T-cell (primary cell): Measurements from ENCODE around the gene MICU2. TPM values are rescaled to one million over a fixed set of nuclear protein-coding genes. Genes with fewer than 3 reads are reported as not detected.

Experiments
- ATAC-seq, 4 experiments: fragments of 200-7000 bp in 3 of 4; fragments of 150-1000 bp in 1 of 4; cut with Tn5 transposase; replicated peaks in 1 of 4; 1 replicate in 3 of 4; 2 replicates in 1 of 4; pipeline ENCODE4 v1.10.0; 2021; ENCODE audit warnings: moderate library complexity in 3 of 4, mild to moderate bottlenecking in 2 of 4, moderate number of reproducible peaks in 1 of 4
- CTCF ChIA-PET, 2 donors: fragments of 300-600 bp; sonication (Branson Sonifier 250); formaldehyde crosslinking; loops; one replicate each; lab custom pipeline; 2022; ENCODE audit warnings: antibody characterized with exemption in 2 of 2; lab: Charles Lee
- POLR2A ChIA-PET, 2 donors: fragments of 300-600 bp; sonication (Branson Sonifier 250); formaldehyde crosslinking; loops; one replicate each; lab custom pipeline; 2022; ENCODE audit warnings: antibody characterized with exemption in 2 of 2; lab: Charles Lee
- DNase-seq, 35 experiments: peaks; one replicate each; pipeline versions ENCODE4 v3.0.0 to v3.0.0-alpha.2; 2013 to 2023
- H3K27ac ChIP-seq: one replicate; pipeline ENCODE4 v1.5.1; 2013; ENCODE audit warnings: low read length
- H3K27me3 ChIP-seq, 2 experiments: replicated peaks in 1 of 2; 1 replicate in 1 of 2; 2 replicates in 1 of 2; pipeline versions ENCODE4 v1.6.1 to v1.7.0; 2013; ENCODE audit warnings: low read length in 1 of 2, mixed read lengths in 1 of 2; ENCODE audit not compliant: control insufficient read depth in 2 of 2, insufficient read depth in 2 of 2; ENCODE audit errors: extremely low read depth in 1 of 2
- H3K36me3 ChIP-seq, 2 donors: 1 replicate in 1 of 2; 2 replicates in 1 of 2; pipeline versions ENCODE4 v1.6.1 to v1.7.0; 2013; ENCODE audit warnings: low read length in 1 of 2; ENCODE audit not compliant: control insufficient read depth in 2 of 2, insufficient read depth in 1 of 2; ENCODE audit errors: extremely low read depth in 1 of 2
- H3K4me1 ChIP-seq, 2 experiments: 1 replicate in 1 of 2; 2 replicates in 1 of 2; pipeline versions ENCODE4 v1.6.1 to v1.7.0; 2013; ENCODE audit warnings: low read length in 2 of 2, mixed read lengths in 1 of 2; ENCODE audit not compliant: insufficient read depth in 2 of 2, control insufficient read depth in 1 of 2; ENCODE audit errors: extremely low read depth in 1 of 2
- H3K4me3 ChIP-seq, 2 donors: 1 replicate in 1 of 2; 2 replicates in 1 of 2; pipeline versions ENCODE4 v1.5.1 to v1.7.0; 2013; ENCODE audit warnings: mild to moderate bottlenecking in 2 of 2, low read length in 1 of 2, moderate library complexity in 1 of 2; ENCODE audit not compliant: control insufficient read depth in 1 of 2; ENCODE audit errors: extremely low read depth in 1 of 2
- H3K9me3 ChIP-seq: 2 replicates; pipeline ENCODE4 v1.7.0; 2013
- H3K27ac Mint-ChIP-seq, 2 donors: one replicate each; pipeline ENCODE4 v1.8.0; 2020 to 2021; ENCODE audit warnings: mild to moderate bottlenecking in 2 of 2, mixed read lengths in 2 of 2
- H3K27me3 Mint-ChIP-seq, 2 donors: one replicate each; pipeline ENCODE4 v1.8.0; 2021 to 2022; ENCODE audit warnings: mixed read lengths in 2 of 2
- H3K36me3 Mint-ChIP-seq: one replicate; pipeline ENCODE4 v1.8.0; 2021; ENCODE audit warnings: mixed read lengths
- H3K4me1 Mint-ChIP-seq, 3 donors: one replicate each; pipeline ENCODE4 v1.8.0; 2020 to 2022; ENCODE audit warnings: mixed read lengths in 3 of 3, mild to moderate bottlenecking in 1 of 3
- H3K4me3 Mint-ChIP-seq, 3 donors: one replicate each; pipeline ENCODE4 v1.8.0; 2020 to 2022; ENCODE audit warnings: mild to moderate bottlenecking in 3 of 3, mixed read lengths in 3 of 3, moderate library complexity in 3 of 3
- H3K9me3 Mint-ChIP-seq, 3 donors: one replicate each; pipeline ENCODE4 v1.8.0; 2020 to 2022; ENCODE audit warnings: mixed read lengths in 3 of 3
- WGBS: methylation state at CpG from one replicate; pipeline ENCODE4 v1.1.5; 2013; ENCODE audit warnings: missing lambda C conversion rate; ENCODE audit not compliant: insufficient coverage; 5-methylcytosine and 5-hydroxymethylcytosine counted together
- total RNA-seq, 35 experiments: library from RNA in 6 of 35; stranded (reverse) in 6 of 35; fragments of 120-200 nt in 1 of 35; gene quantifications; one replicate each; pipeline versions ENCODE4 v1.2.1 to v1.2.4 and lab custom pipeline; 2013 to 2026

MICU2 gene
- total RNA-seq, 5 donors from 2014 or later (not counting 1 experiment from before 2014, with no cell fraction given), result 30.6 to 40.6 (median 38.6) TPM

DNA sequence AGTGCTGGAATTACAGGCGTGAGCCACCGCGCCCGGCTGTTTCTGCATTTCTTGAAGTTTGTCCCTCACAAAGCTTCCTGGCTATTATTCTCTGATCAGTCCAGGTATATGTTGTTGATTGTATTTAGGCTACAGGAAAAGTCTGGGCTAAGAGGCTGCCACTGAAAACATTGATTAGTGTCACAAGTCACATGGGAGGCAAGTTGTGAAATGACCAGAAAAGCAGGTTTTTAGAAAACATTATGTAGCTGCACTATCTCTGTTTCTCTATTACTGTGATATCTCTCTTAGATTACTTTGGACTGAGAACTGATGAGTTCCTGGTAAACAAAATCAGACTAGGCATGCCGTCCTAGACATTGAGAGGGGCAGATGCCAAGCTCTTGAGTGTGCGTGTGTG lies 128.9 kb downstream of the MICU2 start:
- Histone ChIP-seq H3K4me3 (no peak overlapping the region), H3K4me1 (peaks cover 2 to 6% of the 10 kb centered on the region in 2 experiments), H3K27ac (no peak overlapping the region), H3K9me3 (no peaks in the 10 kb centered on the region), H3K27me3 (no peaks in the 10 kb centered on the region), H3K36me3 (no peaks in the 10 kb centered on the region)
- H3K27ac Mint-ChIP-seq, result no peak overlapping the region
- ChIA-PET CTCF (interaction anchor here in 1 of 2 donors (4.1 kb wide), 1 partner anchor 178 kb away, joined by 27 read pairs; no protein-coding TSS in a partner anchor), POLR2A (interaction anchor here (0.6 to 0.8 kb wide), 2 partner anchors 86 to 1098 kb away, joined by 3 read pairs; no protein-coding TSS in a partner anchor)
- ATAC-seq (no peak), DNase-seq (no peak)
- no peaks in the 10 kb centered on the region for H3K36me3 Mint-ChIP-seq
- no peak overlapping the region for H3K4me3 Mint-ChIP-seq
- peaks cover 0 to 12% (median 0%) of the 10 kb centered on the region in 3 donors for H3K9me3 Mint-ChIP-seq
- H3K27me3 Mint-ChIP-seq, result no peaks in the 10 kb centered on the region
- WGBS, result 100% methylated on average over 4 of the region's 6 CpGs
- peaks cover 14 to 16% (median 15%) of the 10 kb centered on the region in 3 donors for H3K4me1 Mint-ChIP-seq

DNA sequence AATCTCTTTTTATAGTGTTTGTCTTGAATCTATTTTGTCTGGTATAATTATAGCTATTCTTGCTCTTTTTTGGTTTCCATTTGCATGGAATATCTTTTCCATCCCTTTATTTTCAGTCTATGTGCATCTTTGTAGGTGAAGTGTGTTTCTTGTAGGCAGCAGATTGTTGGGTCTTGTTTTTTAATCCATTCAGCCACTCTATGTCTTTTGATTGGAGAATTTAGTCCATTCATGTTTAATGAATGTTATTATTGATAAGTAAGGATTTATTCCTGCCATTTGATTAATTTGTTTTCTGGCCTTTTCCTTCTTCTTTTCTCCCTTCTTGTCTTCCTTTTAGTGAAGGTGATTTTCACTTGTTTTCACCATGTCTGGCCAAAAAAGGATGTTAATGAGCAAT lies 133.2 kb downstream of the MICU2 start:
- DNase-seq, result no peak
- no peak overlapping the region for H3K27ac Mint-ChIP-seq
- no peaks in the 10 kb centered on the region for H3K27me3 Mint-ChIP-seq
- ATAC-seq, result no peak
- Histone ChIP-seq H3K4me1 (no peaks in the 10 kb centered on the region), H3K36me3 (no peaks in the 10 kb centered on the region), H3K9me3 (no peaks in the 10 kb centered on the region), H3K27ac (no peak overlapping the region), H3K4me3 (no peak overlapping the region), H3K27me3 (no peaks in the 10 kb centered on the region)
- no peaks in the 10 kb centered on the region for H3K36me3 Mint-ChIP-seq
- H3K9me3 Mint-ChIP-seq, result peaks cover 0 to 12% (median 0%) of the 10 kb centered on the region in 3 donors
- H3K4me3 Mint-ChIP-seq, result no peak overlapping the region
- no peaks in the 10 kb centered on the region for H3K4me1 Mint-ChIP-seq
- ChIA-PET CTCF (interaction anchor here (0.6 to 1.2 kb wide), 6 partner anchors 137 to 1609 kb away, joined by 3 to 6 read pairs (median 3); no protein-coding TSS in a partner anchor), POLR2A (no interaction called here)

DNA sequence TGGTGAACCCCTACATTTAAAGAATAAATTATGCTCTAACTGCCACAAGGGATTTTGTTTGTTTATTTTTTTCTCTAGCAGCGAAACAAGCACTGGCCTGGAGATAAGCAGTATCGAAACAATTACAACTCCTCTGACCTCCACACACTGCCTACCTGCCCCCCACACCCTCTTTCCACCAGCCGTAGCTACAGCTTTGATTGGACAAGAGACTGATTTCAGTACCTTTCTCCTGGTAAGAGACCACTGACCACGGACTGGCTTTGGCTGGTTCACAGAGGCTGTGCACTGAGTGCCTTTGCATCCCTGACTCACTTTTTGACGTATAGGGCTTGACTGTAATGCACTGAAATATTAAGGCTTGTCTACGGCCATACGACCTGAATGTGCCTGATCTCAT lies 137.4 kb downstream of the MICU2 start:
- H3K36me3 Mint-ChIP-seq, result no peaks in the 10 kb centered on the region
- Histone ChIP-seq H3K4me3 (no peak overlapping the region), H3K36me3 (no peaks in the 10 kb centered on the region), H3K27ac (no peak overlapping the region), H3K4me1 (no peaks in the 10 kb centered on the region), H3K9me3 (no peaks in the 10 kb centered on the region), H3K27me3 (no peaks in the 10 kb centered on the region)
- no peaks in the 10 kb centered on the region for H3K27me3 Mint-ChIP-seq
- DNase-seq, result no peak
- CTCF ChIA-PET, result interaction anchor here in 1 of 2 donors (1.0 to 1.5 kb wide), 2 partner anchors 11 to 132 kb away, joined by 3 to 4 read pairs; no protein-coding TSS in a partner anchor
- POLR2A ChIA-PET, result no interaction called here
- no peak overlapping the region for H3K27ac Mint-ChIP-seq
- 88% methylated on average over 6 of the region's 7 CpGs for WGBS
- H3K9me3 Mint-ChIP-seq, result peaks cover 0 to 7% (median 0%) of the 10 kb centered on the region in 3 donors
- no peak overlapping the region for H3K4me3 Mint-ChIP-seq
- no peaks in the 10 kb centered on the region for H3K4me1 Mint-ChIP-seq
- ATAC-seq, result no peak

DNA sequence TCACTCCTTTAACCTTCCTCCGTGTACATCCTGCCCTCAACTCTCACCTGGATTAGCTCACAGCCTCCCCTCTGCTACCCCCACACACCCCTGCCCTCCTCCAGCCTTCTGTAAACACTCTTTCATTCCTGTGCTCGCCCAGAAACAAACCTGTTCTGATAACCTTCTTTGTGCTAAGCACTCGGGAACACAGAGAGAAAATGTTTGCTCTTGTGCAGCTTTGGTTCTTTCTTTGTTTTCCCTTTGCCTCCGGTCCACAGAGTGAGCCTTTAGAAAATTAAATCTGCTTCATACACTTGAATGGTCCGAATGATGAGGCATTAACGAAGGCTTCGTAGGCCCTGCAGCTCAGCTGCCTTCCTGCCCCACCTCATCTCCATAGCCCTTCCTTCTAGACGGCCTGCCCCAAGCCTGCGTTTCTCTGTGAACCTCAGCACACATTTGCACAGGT lies 138.2 kb downstream of the MICU2 start:
- no peak overlapping the region for H3K4me3 ChIP-seq
- no peaks in the 10 kb centered on the region for H3K36me3 Mint-ChIP-seq
- H3K4me1 ChIP-seq, result no peaks in the 10 kb centered on the region
- no peak overlapping the region for H3K27ac ChIP-seq
- POLR2A ChIA-PET, result no interaction called here
- CTCF ChIA-PET, result interaction anchor here in 1 of 2 donors (1.0 to 1.5 kb wide), 2 partner anchors 11 to 131 kb away, joined by 3 to 4 read pairs; no protein-coding TSS in a partner anchor
- no peak overlapping the region for H3K4me3 Mint-ChIP-seq
- ATAC-seq (no peak), DNase-seq (no peak)
- no peaks in the 10 kb centered on the region for H3K27me3 Mint-ChIP-seq
- no peaks in the 10 kb centered on the region for H3K9me3 ChIP-seq
- H3K27ac Mint-ChIP-seq, result no peak overlapping the region
- 72% methylated on average over 9 of the region's 9 CpGs for WGBS
- no peaks in the 10 kb centered on the region for H3K4me1 Mint-ChIP-seq
- no peaks in the 10 kb centered on the region for H3K27me3 ChIP-seq
- no peaks in the 10 kb centered on the region for H3K36me3 ChIP-seq
- peaks cover 0 to 2% (median 0%) of the 10 kb centered on the region in 3 donors for H3K9me3 Mint-ChIP-seq

DNA sequence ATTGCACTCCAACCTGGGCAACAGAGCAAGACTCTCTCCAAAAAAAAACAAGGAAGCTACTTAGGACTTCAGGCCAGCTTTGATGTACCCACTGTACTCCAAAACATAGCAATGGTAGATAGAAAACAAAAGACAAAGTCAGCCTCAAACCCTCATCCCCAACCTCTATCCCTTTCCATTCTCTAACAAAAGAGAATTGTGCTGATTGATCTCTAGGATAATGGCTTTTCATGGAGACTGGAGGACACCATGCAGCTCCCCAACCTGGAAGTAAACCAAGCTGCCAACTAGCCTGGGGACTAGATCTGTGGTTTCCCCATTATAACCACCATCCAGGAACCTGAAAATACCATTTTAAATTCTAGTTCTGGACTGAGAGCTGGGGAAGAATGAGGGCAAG lies 140.5 kb downstream of the MICU2 start:
- DNase-seq, result no peak
- Histone ChIP-seq H3K27me3 (no peaks in the 10 kb centered on the region), H3K27ac (no peak overlapping the region), H3K9me3 (no peaks in the 10 kb centered on the region), H3K4me3 (no peak overlapping the region), H3K36me3 (no peaks in the 10 kb centered on the region), H3K4me1 (peaks cover 3 to 9% of the 10 kb centered on the region in 2 experiments)
- Mint-ChIP-seq H3K27me3 (no peaks in the 10 kb centered on the region), H3K36me3 (no peaks in the 10 kb centered on the region), H3K9me3 (no peaks in the 10 kb centered on the region), H3K27ac (no peak overlapping the region), H3K4me1 (peaks cover 1 to 13% (median 6%) of the 10 kb centered on the region in 3 donors), H3K4me3 (no peak overlapping the region)
- POLR2A ChIA-PET, result no interaction called here
- CTCF ChIA-PET, result interaction anchor here in 1 of 2 donors (0.5 to 1.2 kb wide), 3 partner anchors 13 to 167 kb away, joined by 3 to 4 read pairs (median 3); no protein-coding TSS in a partner anchor
- no peak for ATAC-seq

DNA sequence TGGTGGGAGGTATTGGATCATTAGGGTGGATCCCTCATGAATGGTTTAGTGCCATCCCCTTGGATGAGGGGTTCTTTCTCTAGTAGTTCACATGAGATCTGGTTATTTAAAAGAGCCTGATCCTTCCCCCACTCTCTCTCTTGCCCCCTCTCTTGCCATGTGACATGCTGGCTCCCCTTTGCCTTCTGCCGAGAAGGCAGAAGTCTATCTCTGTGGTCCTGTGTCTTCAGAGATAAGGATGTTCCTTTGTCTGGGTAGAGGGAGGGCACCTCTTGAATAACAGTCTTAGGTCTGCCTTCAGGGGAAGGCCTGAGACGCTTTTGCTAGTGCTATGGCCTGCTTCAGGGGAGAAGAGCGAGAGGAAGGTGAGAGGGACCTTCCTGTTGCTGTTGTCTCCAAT lies 142.8 kb downstream of the MICU2 start:
- Mint-ChIP-seq H3K27me3 (no peaks in the 10 kb centered on the region), H3K4me1 (peaks cover 22 to 32% (median 26%) of the 10 kb centered on the region in 3 donors), H3K27ac (no peak overlapping the region), H3K36me3 (no peaks in the 10 kb centered on the region), H3K9me3 (no peaks in the 10 kb centered on the region), H3K4me3 (peak overlapping the region in 1 of 3 donors; percentile 70)
- H3K27ac ChIP-seq, result no peak overlapping the region
- 83% methylated on average over 2 of the region's 3 CpGs for WGBS
- ChIA-PET POLR2A (no interaction called here), CTCF (interaction anchor here in 1 of 2 donors (0.5 kb wide), 1 partner anchor 281 kb away, joined by 3 read pairs; no protein-coding TSS in a partner anchor)
- H3K36me3 ChIP-seq, result no peaks in the 10 kb centered on the region
- DNase-seq (no peak), ATAC-seq (no peak)
- H3K4me3 ChIP-seq, result no peak overlapping the region
- H3K9me3 ChIP-seq, result no peaks in the 10 kb centered on the region
- peaks cover 9 to 12% of the 10 kb centered on the region in 2 experiments for H3K4me1 ChIP-seq
- H3K27me3 ChIP-seq, result no peaks in the 10 kb centered on the region
